D721Med (cell line): ENCODE measurements around the gene HOXC11.

ENCODE experiments used
- DNase-seq: peaks from one replicate; pipeline ENCODE4 v3.0.0; 2011; ENCODE audit warnings: low spot score; ENCODE audit not compliant: insufficient read length
- FAIRE-seq: peaks from 2 replicates; lab custom pipeline; 2011; peaks lifted over from hg19 to GRCh38; lab: Jason Lieb, UNC
- CTCF ChIP-seq: IDR thresholded peaks from 2 replicates; pipeline ENCODE4 v1.5.1; 2012; ENCODE audit warnings: mild to moderate bottlenecking, control low read depth; ENCODE audit not compliant: insufficient read depth; ENCODE audit errors: missing control alignments

HOXC11 gene

GRCh38 chr12:54004063-54004840 is 31.3 kb downstream of the HOXC11 start:
- no peak for DNase-seq
- no peak for FAIRE-seq
- TF ChIP-seq CTCF: no peak

- FAIRE-seq (no peak), DNase-seq (no peak)
- no peak for TF ChIP-seq CTCF
Measured at GRCh38 chr12:54004841-54005530, 32.1 kb downstream of the HOXC11 start.

GRCh38 chr12:54005531-54005852 is 32.6 kb downstream of the HOXC11 start:
- FAIRE-seq: no peak
- DNase-seq: no peak
- no peak for TF ChIP-seq CTCF

- TF ChIP-seq CTCF: peak; percentile 90
- DNase-seq (peak; percentile 68), FAIRE-seq (no peak)
Measured at GRCh38 chr12:54005853-54006558, 33.1 kb downstream of the HOXC11 start.

GRCh38 chr12:54006559-54007220 is 33.8 kb downstream of the HOXC11 start:
- no peak for TF ChIP-seq CTCF
- FAIRE-seq (no peak), DNase-seq (no peak)

GRCh38 chr12:54007538-54008259 is 34.8 kb downstream of the HOXC11 start:
- no peak for TF ChIP-seq CTCF
- FAIRE-seq: no peak
- no peak for DNase-seq
